ENCODE measurements around the gene MYO1E.

The MYO1E gene

GRCh38 chr15:59289574-59289973 is 83.1 kb downstream of the MYO1E start (continued):
- TF ChIP-seq POU6F1 (CRISPR knock-in tag; IDR thresholded peaks at IDR 0.05; ENCODE audit: borderline replicate concordance, low read depth) = no peak
- TF ChIP-seq ZNF8 (CRISPR knock-in tag; IDR thresholded peaks at IDR 0.05) = no peak

GRCh38 chr15:59283717-59284391 is 88.8 kb downstream of the MYO1E start:
- peak; percentile 56 for ATAC-seq
- TF ChIP-seq ZNF8 (CRISPR knock-in tag; IDR thresholded peaks at IDR 0.05) (no peak), ARNTL (CRISPR knock-in tag; IDR thresholded peaks at IDR 0.05; ENCODE audit: borderline replicate concordance, low read depth) (no peak), PATZ1 (CRISPR knock-in tag; IDR thresholded peaks at IDR 0.05; ENCODE audit: borderline replicate concordance) (no peak), CSRNP3 (CRISPR knock-in tag; IDR thresholded peaks at IDR 0.05) (no peak), OSR1 (CRISPR knock-in tag; IDR thresholded peaks at IDR 0.05) (no peak)

- no peak for TF ChIP-seq ZNF8 (CRISPR knock-in tag; IDR thresholded peaks at IDR 0.05)
- no peak for TF ChIP-seq TOX (CRISPR knock-in tag; IDR thresholded peaks at IDR 0.05; ENCODE audit: borderline replicate concordance)
- no peak for TF ChIP-seq ZNF565 (CRISPR knock-in tag; conservative IDR thresholded peaks at IDR 0.05; ENCODE audit: low read depth)
- TF ChIP-seq PATZ1 (CRISPR knock-in tag; IDR thresholded peaks at IDR 0.05; ENCODE audit: borderline replicate concordance) = no peak
- TF ChIP-seq OSR1 (CRISPR knock-in tag; IDR thresholded peaks at IDR 0.05) = no peak
- TF ChIP-seq SNAI2 (CRISPR knock-in tag; IDR thresholded peaks at IDR 0.05) = no peak
- TF ChIP-seq ESRRG (CRISPR knock-in tag; IDR thresholded peaks at IDR 0.05) = no peak
- TF ChIP-seq TSHZ2 (CRISPR knock-in tag; IDR thresholded peaks at IDR 0.05) = no peak
- no peak for TF ChIP-seq ZC3H10 (CRISPR knock-in tag; IDR thresholded peaks at IDR 0.05)
- no peak for TF ChIP-seq ARNTL (CRISPR knock-in tag; IDR thresholded peaks at IDR 0.05; ENCODE audit: borderline replicate concordance, low read depth)
- no peak for TF ChIP-seq ZFP30 (CRISPR knock-in tag; IDR thresholded peaks at IDR 0.05)
- TF ChIP-seq ZNF70 (CRISPR knock-in tag; IDR thresholded peaks at IDR 0.05) = no peak
- no peak for TF ChIP-seq GLIS3 (CRISPR knock-in tag; IDR thresholded peaks at IDR 0.05)
- TF ChIP-seq TCF4 (CRISPR knock-in tag; IDR thresholded peaks at IDR 0.05; ENCODE audit: borderline replicate concordance) = no peak
- TF ChIP-seq ISL1 (CRISPR knock-in tag; IDR thresholded peaks at IDR 0.05) = no peak
- peak; percentile 20; the same call in 1 of the 3 replicates for ATAC-seq
Measured at GRCh38 chr15:59282515-59283337, 89.9 kb downstream of the MYO1E start.
